C4-2B (cell line): Measurements from ENCODE around the gene OXCT2.
"Not testable (repeated sequence)": the region's sequence is repeated elsewhere in the genome, so short reads cannot be mapped to it uniquely, and the experiment has no call there.

ENCODE experiments used
- H3K27ac ChIP-seq: fragments of 450-650 bp; 2 replicates; pipeline ENCODE4 v1.5.1; 2017
- CTCF ChIP-seq: fragments of 450-650 bp; conservative IDR thresholded peaks from 2 replicates; pipeline ENCODE4 v1.5.1; 2017; ENCODE audit warnings: mild to moderate bottlenecking
- ZFX ChIP-seq: fragments of 450-650 bp; IDR thresholded peaks from 2 replicates; pipeline ENCODE4 v1.6.1; 2017

The OXCT2 gene

GRCh38 chr1:39805385-39805784, 34.2 kb upstream of the OXCT2 start:
- H3K27ac ChIP-seq: no peak overlapping the region
- TF ChIP-seq CTCF (no peak), ZFX (no peak)

DNA sequence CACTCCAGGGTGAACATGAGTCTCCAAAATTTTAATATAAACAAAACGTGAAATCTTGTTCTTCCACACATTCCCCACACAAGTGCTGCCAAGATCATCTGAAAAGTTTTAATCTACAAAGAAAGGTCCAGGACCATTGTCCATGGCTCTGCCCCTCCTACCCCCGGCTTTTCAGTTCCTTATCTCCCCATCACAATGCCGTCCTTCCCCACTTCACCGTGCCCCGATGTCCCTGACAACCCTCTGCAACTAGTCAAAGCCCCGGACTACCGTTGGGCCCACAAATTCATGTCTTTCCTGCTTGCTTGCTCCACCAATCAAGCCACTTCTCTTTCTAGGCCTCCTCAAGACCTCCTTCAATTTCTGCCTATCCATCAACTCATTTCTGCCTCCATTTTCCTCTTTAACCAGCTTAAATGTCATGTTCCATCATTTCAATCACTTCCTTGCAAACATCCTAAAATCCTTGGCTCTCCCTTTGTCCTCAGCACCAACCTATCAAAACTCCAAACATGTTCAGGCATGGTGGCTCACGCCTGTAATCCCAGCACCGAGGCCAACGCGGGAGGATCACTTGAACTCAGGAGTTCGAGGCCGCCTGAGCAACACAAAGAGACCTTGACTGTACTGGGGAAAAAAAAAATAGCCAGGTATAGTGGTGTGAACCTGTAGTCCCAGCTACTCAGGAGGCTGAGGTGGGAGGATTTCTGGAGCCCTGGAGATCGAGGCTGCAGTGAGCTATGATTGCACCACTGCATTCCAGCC, 31.5 kb upstream of the OXCT2 start:
- H3K27ac ChIP-seq: no peak overlapping the region
- TF ChIP-seq ZFX (no peak), CTCF (no peak)

DNA sequence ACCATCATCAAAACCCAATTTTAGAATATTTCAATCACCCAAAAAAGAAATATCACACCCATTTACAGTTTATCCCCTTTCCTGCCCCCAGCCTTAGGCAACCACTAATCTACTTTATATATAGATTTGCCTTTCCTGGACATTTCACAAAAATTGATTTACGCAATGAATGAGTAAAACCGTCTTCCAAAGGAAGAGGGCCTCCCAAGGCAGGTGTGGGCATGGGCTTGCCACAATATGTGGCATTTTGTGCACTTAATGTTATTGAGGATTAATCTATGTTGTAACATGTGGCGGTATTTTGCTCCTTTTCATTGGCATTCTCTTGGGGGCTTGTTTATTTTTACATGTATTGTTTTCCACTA, 29.3 kb upstream of the OXCT2 start:
- no peak overlapping the region for H3K27ac ChIP-seq
- no peak for TF ChIP-seq CTCF
- TF ChIP-seq ZFX: no peak

- H3K27ac ChIP-seq: no peak overlapping the region
- TF ChIP-seq ZFX (no peak), CTCF (peak; percentile 96)
Observed at GRCh38 chr1:39799770-39800470, 28.8 kb upstream of the OXCT2 start.

GRCh38 chr1:39798859-39799769, 28.0 kb upstream of the OXCT2 start:
- H3K27ac ChIP-seq: not testable (repeated sequence)

DNA sequence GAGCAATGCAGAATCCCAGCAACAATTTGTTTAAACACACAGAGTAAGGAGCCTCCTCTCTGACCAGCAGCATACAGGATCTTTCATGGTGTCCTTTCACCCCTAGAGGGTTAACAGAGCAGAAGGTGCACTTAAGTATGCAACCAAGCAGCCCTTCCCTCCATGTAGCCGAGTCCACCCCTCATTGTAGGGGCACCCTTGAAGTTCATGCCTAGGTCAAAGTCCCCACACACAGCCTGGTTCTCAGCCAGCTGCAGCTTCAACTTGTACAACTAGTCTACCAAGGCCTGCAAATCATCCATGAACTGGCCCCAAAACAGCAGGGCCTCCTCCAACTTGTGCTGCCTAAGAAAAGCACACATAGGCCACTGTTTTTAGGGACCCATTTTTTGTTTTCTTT, 24.5 kb upstream of the OXCT2 start:
- no peak overlapping the region for H3K27ac ChIP-seq
- TF ChIP-seq CTCF (no peak), ZFX (no peak)

DNA sequence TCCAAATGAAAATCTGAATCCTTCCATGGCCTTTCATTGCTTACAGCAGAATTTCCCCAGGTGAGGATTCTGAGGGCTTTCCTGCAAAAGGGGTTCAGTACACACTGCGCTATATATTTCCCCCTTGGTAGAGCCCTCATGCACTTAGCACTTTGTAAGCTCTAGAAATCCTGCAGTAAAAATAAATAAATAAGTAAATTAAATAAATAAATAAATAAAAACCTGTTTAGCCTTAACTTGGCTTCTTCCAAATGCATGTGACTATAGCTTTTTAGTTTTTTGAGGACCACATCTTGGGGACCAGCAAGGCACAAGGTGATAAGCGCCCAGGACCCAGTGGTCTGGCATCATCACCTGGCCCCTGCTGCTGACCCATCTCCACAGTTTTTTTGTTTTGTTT, 20.7 kb upstream of the OXCT2 start:
- no peak for TF ChIP-seq ZFX
- TF ChIP-seq CTCF: no peak
- no peak overlapping the region for H3K27ac ChIP-seq
